GM23338 (cell line): Measurements from ENCODE around the gene GABARAP. TPM values are rescaled to one million over a fixed set of nuclear protein-coding genes. Genes with fewer than 3 reads are reported as not detected.

ENCODE experiments used
- ATAC-seq: fragments of 200-7000 bp; cut with Tn5 transposase; 3 replicates; pipeline ENCODE4 v1.9.1; 2020
- DNase-seq: peaks from one replicate; pipeline ENCODE4 v3.0.0-alpha.2; 2015; ENCODE audit warnings: low spot score
- H2AFZ ChIP-seq: fragments of 200-600 bp; sonication (generic); 2 replicates; pipeline ENCODE4 v1.8.0; 2016; ENCODE audit warnings: antibody characterized with exemption, mild to moderate bottlenecking, moderate library complexity
- H3F3A ChIP-seq: fragments of 200-600 bp; sonication (generic); replicated peaks from 2 replicates; pipeline ENCODE4 v1.8.0; 2017; ENCODE audit warnings: antibody characterized with exemption, mixed run types, low read depth
- H3K27ac ChIP-seq: fragments of 200-600 bp; sonication (generic); 2 replicates; pipeline ENCODE4 v1.6.1; 2016; ENCODE audit warnings: low read depth
- H3K27me3 ChIP-seq: fragments of 200-600 bp; sonication (generic); 2 replicates; pipeline ENCODE4 v1.8.0; 2016; ENCODE audit warnings: mild to moderate bottlenecking, mixed run types, moderate library complexity; ENCODE audit not compliant: insufficient read depth
- H3K36me3 ChIP-seq: fragments of 200-600 bp; sonication (generic); 2 replicates; pipeline ENCODE4 v1.8.0; 2016; ENCODE audit warnings: mild to moderate bottlenecking; ENCODE audit not compliant: insufficient read depth
- H3K4me1 ChIP-seq: fragments of 200-600 bp; sonication (generic); 2 replicates; pipeline ENCODE4 v1.8.0; 2016; ENCODE audit warnings: mild to moderate bottlenecking, moderate library complexity; ENCODE audit not compliant: insufficient read depth
- H3K4me2 ChIP-seq: fragments of 200-600 bp; sonication (generic); 2 replicates; pipeline ENCODE4 v1.7.1; 2017; ENCODE audit warnings: mixed run types
- H3K4me3 ChIP-seq: fragments of 200-600 bp; sonication (generic); 2 replicates; pipeline ENCODE4 v1.6.1; 2016; ENCODE audit warnings: mixed run types
- H3K79me2 ChIP-seq: fragments of 200-600 bp; sonication (generic); replicated peaks from 2 replicates; pipeline ENCODE4 v1.8.0; 2017; ENCODE audit warnings: mild to moderate bottlenecking; ENCODE audit not compliant: insufficient read depth
- H3K9me2 ChIP-seq: fragments of 200-600 bp; sonication (generic); 2 replicates; pipeline ENCODE4 v1.8.0; 2017; ENCODE audit not compliant: insufficient read depth
- H4K20me1 ChIP-seq: fragments of 200-600 bp; sonication (generic); replicated peaks from 2 replicates; pipeline ENCODE4 v1.8.0; 2017; ENCODE audit warnings: mild to moderate bottlenecking; ENCODE audit not compliant: insufficient read depth
- H3K27ac Mint-ChIP-seq: 2 replicates; pipeline ENCODE4 v1.8.0; 2020; ENCODE audit warnings: inconsistent platforms, mild to moderate bottlenecking, moderate library complexity, mixed read lengths
- H3K27me3 Mint-ChIP-seq: 3 replicates; pipeline ENCODE4 v1.8.0; 2022; ENCODE audit warnings: low read depth, mild to moderate bottlenecking, moderate library complexity, mixed read lengths, inconsistent platforms; ENCODE audit not compliant: insufficient read depth, poor library complexity
- H3K36me3 Mint-ChIP-seq: 3 replicates; pipeline ENCODE4 v1.8.0; 2021; ENCODE audit warnings: low read depth, mild to moderate bottlenecking, inconsistent platforms, moderate library complexity, mixed read lengths
- H3K4me1 Mint-ChIP-seq: 3 replicates; pipeline ENCODE4 v1.8.0; 2020; ENCODE audit warnings: mild to moderate bottlenecking, inconsistent platforms, mixed read lengths
- H3K4me3 Mint-ChIP-seq: 3 replicates; pipeline ENCODE4 v1.8.0; 2021; ENCODE audit warnings: moderate library complexity, mild to moderate bottlenecking, inconsistent platforms, mixed read lengths
- H3K9me3 Mint-ChIP-seq: 3 replicates; pipeline ENCODE4 v1.8.0; 2020; ENCODE audit warnings: moderate library complexity, mild to moderate bottlenecking, inconsistent platforms, mixed read lengths
- ETS1 ChIP-seq: IDR thresholded peaks from 2 replicates; pipeline ENCODE4 v1.6.1; 2016; ENCODE audit warnings: antibody characterized with exemption
- ZNF462 ChIP-seq: fragments of 250-450 bp; sonication (Bioruptor Pico); IDR thresholded peaks from 2 replicates; pipeline ENCODE4 v1.5.0; 2020; ENCODE audit warnings: mild to moderate bottlenecking, moderate library complexity
- polyA plus RNA-seq: library from polyadenylated mRNA; unstranded; fragments of >200 nt; fragmentation: Nextera tagmentation; extraction: Ambion mirVana; gene quantifications from 2 replicates; pipeline ENCODE4 v1.2.1, GENCODE V29; 2016
- total RNA-seq: library from RNA; depleted of rRNA; stranded (reverse); fragments of >200 nt; shearing (Covaris generic); gene quantifications from 2 replicates; pipeline ENCODE4 v1.2.3, GENCODE V29; 2014

The GABARAP gene
- total and polyA plus RNA-seq, 2 experiments from 2014 or later: 128 to 520 TPM

- TF ChIP-seq ZNF462 (CRISPR knock-in tag): no peak
These were observed 8.7 kb upstream of the GABARAP start (continued) for GRCh38 chr17:7250695-7251627.

GRCh38 chr17:7249830-7250229 is 7.6 kb upstream of the GABARAP start:
- Mint-ChIP-seq H3K9me3 (peaks cover 3% of the 10 kb centered on the region; the same call in 2 of the 3 replicates), H3K27me3 (peaks cover 10% of the 10 kb centered on the region), H3K27ac (no peak overlapping the region), H3K4me3 (peak overlapping the region; percentile 91), H3K4me1 (peaks cover 38% of the 10 kb centered on the region), H3K36me3 (peaks cover 39% of the 10 kb centered on the region)
- peaks cover 23% of the 10 kb centered on the region for H3K4me1 ChIP-seq
- no peaks in the 10 kb centered on the region for H3K27me3 ChIP-seq
- peaks cover 26% of the 10 kb centered on the region for H4K20me1 ChIP-seq
- no peak for TF ChIP-seq ETS1
- H3K9me2 ChIP-seq: no peaks in the 10 kb centered on the region
- ATAC-seq (no peak), DNase-seq (no peak)
- H3K79me2 ChIP-seq: peaks cover 67% of the 10 kb centered on the region
- no peak overlapping the region for H2AFZ ChIP-seq
- H3F3A ChIP-seq: peaks cover 21% of the 10 kb centered on the region
- peak overlapping the region; percentile 65 for H3K4me3 ChIP-seq
- no peak overlapping the region for H3K27ac ChIP-seq
- peak overlapping the region; percentile 98 for H3K4me2 ChIP-seq
- peaks cover 10% of the 10 kb centered on the region for H3K36me3 ChIP-seq
